HepG2 (cell line): Measurements from ENCODE around the gene C6orf136. TPM values are rescaled to one million over a fixed set of nuclear protein-coding genes. Genes with fewer than 3 reads are reported as not detected.

ENCODE experiments used
- FOSL2 ChIP-seq: sonication (generic); formaldehyde crosslinking; IDR thresholded peaks from 2 replicates; pipeline ENCODE4 v1.4.0; 2020; ENCODE audit warnings: missing genetic modification reagents
- MED1 ChIP-seq: sonication (generic); formaldehyde crosslinking; IDR thresholded peaks from 2 replicates; pipeline ENCODE4 v1.4.0; 2020; ENCODE audit warnings: missing genetic modification reagents
- SRF ChIP-seq: IDR thresholded peaks from 2 replicates; pipeline ENCODE4 v1.6.1; 2011; ENCODE audit warnings: mild to moderate bottlenecking, low read depth, low read length, moderate library complexity
- TOPORS ChIP-seq: sonication (generic); formaldehyde crosslinking; IDR thresholded peaks from 2 replicates; pipeline ENCODE4 v1.8.0; 2023; ENCODE audit warnings: mild to moderate bottlenecking, missing genetic modification reagents
- ZNF724P ChIP-seq: sonication (generic); formaldehyde crosslinking; IDR thresholded peaks from 2 replicates; pipeline ENCODE4 v1.8.0; 2022; ENCODE audit warnings: missing genetic modification reagents, borderline replicate concordance
- ZNF761 ChIP-seq: sonication (generic); formaldehyde crosslinking; conservative IDR thresholded peaks from 2 replicates; pipeline ENCODE4 v1.4.0; 2020; ENCODE audit warnings: mild to moderate bottlenecking, missing genetic modification reagents
- ZNF772 ChIP-seq: sonication (generic); formaldehyde crosslinking; IDR thresholded peaks from 2 replicates; pipeline ENCODE4 v1.5.0; 2020; ENCODE audit warnings: mild to moderate bottlenecking, missing genetic modification reagents
- polyA plus RNA-seq, 8 experiments: library from polyadenylated mRNA; depleted of rRNA in 3 of 8; stranded (reverse) in 7 of 8; unstranded in 1 of 8; fragments of >200 nt; fragmentation: Illumina TruSeq in 4 of 8; extraction: Trizol in 4 of 8; gene quantifications; 2 replicates each; pipeline versions ENCODE4 v1.2.1 to v1.2.3, GENCODE V29; 2011 to 2016; ENCODE audit warnings: low read depth in 4 of 8, missing spikeins in 1 of 8, mixed read lengths in 1 of 8; ENCODE audit not compliant: insufficient read depth in 1 of 8
- total RNA-seq, 5 experiments: library from RNA; depleted of rRNA; stranded (reverse); fragments of >200 nt; fragmentation: Illumina TruSeq; extraction: Trizol; gene quantifications; 2 replicates each; pipeline ENCODE4 v1.2.3, GENCODE V29; 2016; ENCODE audit warnings: low read depth in 1 of 5
- TF ChIP-seq, protein P1 (sequence below): sonication (generic); formaldehyde crosslinking; IDR thresholded peaks from 2 replicates; pipeline ENCODE4; 2020; ENCODE audit warnings: missing genetic modification reagents, mild to moderate bottlenecking, borderline replicate concordance
- TF ChIP-seq, protein P2 (sequence below): sonication (generic); formaldehyde crosslinking; IDR thresholded peaks from 2 replicates; pipeline ENCODE4 v1.4.0; 2020; ENCODE audit warnings: missing genetic modification reagents, borderline replicate concordance

C6orf136 gene
- total and polyA plus RNA-seq, 2 of the 13 experiments (the other 11 are each of a cell fraction or from before 2014, with no cell fraction given), result 12.0 to 26.2 TPM

GRCh38 chr6:30682143-30683117, 35.5 kb downstream of the C6orf136 start (continued):
- 0 out of 2 replicates have a peak, but pooled peaks have one; percentile 30 for TF ChIP-seq ZNF772 (CRISPR knock-in tag)
- TF ChIP-seq, protein P1, sequence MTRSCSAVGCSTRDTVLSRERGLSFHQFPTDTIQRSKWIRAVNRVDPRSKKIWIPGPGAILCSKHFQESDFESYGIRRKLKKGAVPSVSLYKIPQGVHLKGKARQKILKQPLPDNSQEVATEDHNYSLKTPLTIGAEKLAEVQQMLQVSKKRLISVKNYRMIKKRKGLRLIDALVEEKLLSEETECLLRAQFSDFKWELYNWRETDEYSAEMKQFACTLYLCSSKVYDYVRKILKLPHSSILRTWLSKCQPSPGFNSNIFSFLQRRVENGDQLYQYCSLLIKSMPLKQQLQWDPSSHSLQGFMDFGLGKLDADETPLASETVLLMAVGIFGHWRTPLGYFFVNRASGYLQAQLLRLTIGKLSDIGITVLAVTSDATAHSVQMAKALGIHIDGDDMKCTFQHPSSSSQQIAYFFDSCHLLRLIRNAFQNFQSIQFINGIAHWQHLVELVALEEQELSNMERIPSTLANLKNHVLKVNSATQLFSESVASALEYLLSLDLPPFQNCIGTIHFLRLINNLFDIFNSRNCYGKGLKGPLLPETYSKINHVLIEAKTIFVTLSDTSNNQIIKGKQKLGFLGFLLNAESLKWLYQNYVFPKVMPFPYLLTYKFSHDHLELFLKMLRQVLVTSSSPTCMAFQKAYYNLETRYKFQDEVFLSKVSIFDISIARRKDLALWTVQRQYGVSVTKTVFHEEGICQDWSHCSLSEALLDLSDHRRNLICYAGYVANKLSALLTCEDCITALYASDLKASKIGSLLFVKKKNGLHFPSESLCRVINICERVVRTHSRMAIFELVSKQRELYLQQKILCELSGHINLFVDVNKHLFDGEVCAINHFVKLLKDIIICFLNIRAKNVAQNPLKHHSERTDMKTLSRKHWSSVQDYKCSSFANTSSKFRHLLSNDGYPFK, result no peak
- no peak for TF ChIP-seq TOPORS (CRISPR knock-in tag)
- 0 out of 2 replicates have a peak, but pooled peaks have one; percentile 47 for TF ChIP-seq SRF
- TF ChIP-seq MED1 (CRISPR knock-in tag), result no peak
- TF ChIP-seq ZNF761 (CRISPR knock-in tag), result no peak
- TF ChIP-seq ZNF724P, result no peak
- TF ChIP-seq FOSL2 (CRISPR knock-in tag), result peak; percentile 79
- TF ChIP-seq, protein P2, sequence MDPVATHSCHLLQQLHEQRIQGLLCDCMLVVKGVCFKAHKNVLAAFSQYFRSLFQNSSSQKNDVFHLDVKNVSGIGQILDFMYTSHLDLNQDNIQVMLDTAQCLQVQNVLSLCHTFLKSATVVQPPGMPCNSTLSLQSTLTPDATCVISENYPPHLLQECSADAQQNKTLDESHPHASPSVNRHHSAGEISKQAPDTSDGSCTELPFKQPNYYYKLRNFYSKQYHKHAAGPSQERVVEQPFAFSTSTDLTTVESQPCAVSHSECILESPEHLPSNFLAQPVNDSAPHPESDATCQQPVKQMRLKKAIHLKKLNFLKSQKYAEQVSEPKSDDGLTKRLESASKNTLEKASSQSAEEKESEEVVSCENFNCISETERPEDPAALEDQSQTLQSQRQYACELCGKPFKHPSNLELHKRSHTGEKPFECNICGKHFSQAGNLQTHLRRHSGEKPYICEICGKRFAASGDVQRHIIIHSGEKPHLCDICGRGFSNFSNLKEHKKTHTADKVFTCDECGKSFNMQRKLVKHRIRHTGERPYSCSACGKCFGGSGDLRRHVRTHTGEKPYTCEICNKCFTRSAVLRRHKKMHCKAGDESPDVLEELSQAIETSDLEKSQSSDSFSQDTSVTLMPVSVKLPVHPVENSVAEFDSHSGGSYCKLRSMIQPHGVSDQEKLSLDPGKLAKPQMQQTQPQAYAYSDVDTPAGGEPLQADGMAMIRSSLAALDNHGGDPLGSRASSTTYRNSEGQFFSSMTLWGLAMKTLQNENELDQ (CRISPR knock-in tag), result no peak
